Type B pancreatic cell (in vitro differentiated cells): ENCODE data around the gene MORC1. TPM values are rescaled to one million over a fixed set of nuclear protein-coding genes. Genes with fewer than 3 reads are reported as not detected.

ENCODE experiments used
- DNase-seq: peaks from one replicate; pipeline ENCODE4 v3.0.0; 2021; ENCODE audit warnings: mixed read lengths; ENCODE audit not compliant: unreplicated experiment; ENCODE audit errors: extremely low spot score
- H3K27ac Mint-ChIP-seq: 2 replicates; pipeline ENCODE4 v1.8.0; 2021; ENCODE audit warnings: mild to moderate bottlenecking, mixed read lengths
- H3K27me3 Mint-ChIP-seq: 2 replicates; pipeline ENCODE4 v1.8.0; 2021; ENCODE audit warnings: mixed read lengths
- H3K36me3 Mint-ChIP-seq: 2 replicates; pipeline ENCODE4 v1.8.0; 2021; ENCODE audit warnings: mixed read lengths
- H3K4me1 Mint-ChIP-seq: one replicate; pipeline ENCODE4 v1.8.0; 2021; ENCODE audit warnings: mixed read lengths; ENCODE audit not compliant: unreplicated experiment
- H3K4me3 Mint-ChIP-seq: 2 replicates; pipeline ENCODE4 v1.8.0; 2021; ENCODE audit warnings: mild to moderate bottlenecking, mixed read lengths
- H3K9me3 Mint-ChIP-seq: 2 replicates; pipeline ENCODE4 v1.8.0; 2021; ENCODE audit warnings: mixed read lengths
- total RNA-seq: library from RNA; stranded (reverse); gene quantifications from 2 replicates; pipeline ENCODE4 v1.2.1, GENCODE V29; 2021; ENCODE audit warnings: low replicate concordance
- TF ChIP-seq, protein P1 (sequence below): fragments of 200-600 bp; sonication (generic); conservative IDR thresholded peaks from 2 replicates; pipeline ENCODE4 v1.5.0; 2021; ENCODE audit warnings: antibody characterized with exemption, mild to moderate bottlenecking

The MORC1 gene
- total RNA-seq, 1 donor from 2014 or later: not detected

DNA sequence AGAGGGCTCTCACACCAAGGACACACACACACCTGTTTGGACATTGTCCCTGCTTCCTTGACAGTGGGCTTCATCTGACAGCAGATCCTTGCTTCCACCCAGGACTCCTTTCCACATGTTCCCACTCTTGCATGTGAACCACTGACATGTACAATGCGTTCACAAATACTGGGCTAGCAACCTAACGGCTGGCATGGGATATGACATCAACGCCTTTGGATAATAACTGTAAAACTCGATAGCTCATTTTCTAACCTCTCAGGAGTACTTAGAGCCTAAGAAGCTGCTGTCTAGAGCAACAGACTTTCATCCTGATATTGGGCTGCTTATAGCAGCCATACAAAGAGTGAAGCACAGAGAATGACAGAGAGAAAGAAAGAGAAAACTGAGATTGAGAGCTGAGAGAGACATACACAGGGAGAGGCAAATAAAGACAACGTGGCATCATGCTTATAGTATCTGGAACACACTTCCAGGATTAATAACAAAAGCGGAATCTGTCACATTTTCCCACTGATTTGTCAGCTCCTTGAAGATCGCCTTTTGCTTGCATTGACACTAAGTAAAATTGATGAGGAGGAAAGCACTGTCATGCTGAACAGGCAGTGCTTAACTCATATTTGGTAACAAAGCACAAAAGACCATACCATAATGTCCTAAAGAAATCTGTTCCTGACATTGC is 166.0 kb downstream of the MORC1 start:
- H3K27ac Mint-ChIP-seq: no peak overlapping the region

DNA sequence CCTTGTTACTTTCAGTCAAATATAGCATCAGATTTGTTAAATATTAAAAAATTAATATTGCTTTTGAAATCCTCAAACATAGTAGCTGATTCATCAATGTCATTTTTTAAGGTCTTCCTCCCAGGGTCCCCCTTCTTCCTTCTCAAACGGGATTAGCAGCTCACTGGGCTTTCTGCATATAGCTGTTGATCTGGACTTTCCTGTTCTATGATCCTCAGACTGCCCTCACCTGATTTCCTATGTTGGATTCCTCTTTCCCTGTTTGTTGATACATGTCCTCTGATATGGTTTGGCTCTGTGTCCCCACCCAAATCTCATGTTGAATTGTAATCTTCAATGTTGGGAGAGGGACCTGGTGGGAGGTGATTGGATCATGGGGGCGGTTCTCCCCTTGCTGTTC is 170.1 kb downstream of the MORC1 start:
- TF ChIP-seq, protein P1, sequence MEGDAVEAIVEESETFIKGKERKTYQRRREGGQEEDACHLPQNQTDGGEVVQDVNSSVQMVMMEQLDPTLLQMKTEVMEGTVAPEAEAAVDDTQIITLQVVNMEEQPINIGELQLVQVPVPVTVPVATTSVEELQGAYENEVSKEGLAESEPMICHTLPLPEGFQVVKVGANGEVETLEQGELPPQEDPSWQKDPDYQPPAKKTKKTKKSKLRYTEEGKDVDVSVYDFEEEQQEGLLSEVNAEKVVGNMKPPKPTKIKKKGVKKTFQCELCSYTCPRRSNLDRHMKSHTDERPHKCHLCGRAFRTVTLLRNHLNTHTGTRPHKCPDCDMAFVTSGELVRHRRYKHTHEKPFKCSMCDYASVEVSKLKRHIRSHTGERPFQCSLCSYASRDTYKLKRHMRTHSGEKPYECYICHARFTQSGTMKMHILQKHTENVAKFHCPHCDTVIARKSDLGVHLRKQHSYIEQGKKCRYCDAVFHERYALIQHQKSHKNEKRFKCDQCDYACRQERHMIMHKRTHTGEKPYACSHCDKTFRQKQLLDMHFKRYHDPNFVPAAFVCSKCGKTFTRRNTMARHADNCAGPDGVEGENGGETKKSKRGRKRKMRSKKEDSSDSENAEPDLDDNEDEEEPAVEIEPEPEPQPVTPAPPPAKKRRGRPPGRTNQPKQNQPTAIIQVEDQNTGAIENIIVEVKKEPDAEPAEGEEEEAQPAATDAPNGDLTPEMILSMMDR: no peak
- peaks cover 8% of the 10 kb centered on the region for H3K9me3 Mint-ChIP-seq
- H3K4me1 Mint-ChIP-seq: no peaks in the 10 kb centered on the region
- H3K27me3 Mint-ChIP-seq: no peaks in the 10 kb centered on the region
- H3K4me3 Mint-ChIP-seq: no peak overlapping the region
- H3K36me3 Mint-ChIP-seq: no peaks in the 10 kb centered on the region
- no peak for DNase-seq
- H3K27ac Mint-ChIP-seq: no peak overlapping the region

More for the DNA sequence above, 166.0 kb downstream of the MORC1 start:
- H3K4me3 Mint-ChIP-seq: peak overlapping the region; percentile 5
- H3K36me3 Mint-ChIP-seq: no peaks in the 10 kb centered on the region
- TF ChIP-seq, protein P1: no peak
- no peaks in the 10 kb centered on the region for H3K27me3 Mint-ChIP-seq
- peaks cover 8% of the 10 kb centered on the region for H3K9me3 Mint-ChIP-seq
- H3K4me1 Mint-ChIP-seq: no peaks in the 10 kb centered on the region
- no peak for DNase-seq

DNA sequence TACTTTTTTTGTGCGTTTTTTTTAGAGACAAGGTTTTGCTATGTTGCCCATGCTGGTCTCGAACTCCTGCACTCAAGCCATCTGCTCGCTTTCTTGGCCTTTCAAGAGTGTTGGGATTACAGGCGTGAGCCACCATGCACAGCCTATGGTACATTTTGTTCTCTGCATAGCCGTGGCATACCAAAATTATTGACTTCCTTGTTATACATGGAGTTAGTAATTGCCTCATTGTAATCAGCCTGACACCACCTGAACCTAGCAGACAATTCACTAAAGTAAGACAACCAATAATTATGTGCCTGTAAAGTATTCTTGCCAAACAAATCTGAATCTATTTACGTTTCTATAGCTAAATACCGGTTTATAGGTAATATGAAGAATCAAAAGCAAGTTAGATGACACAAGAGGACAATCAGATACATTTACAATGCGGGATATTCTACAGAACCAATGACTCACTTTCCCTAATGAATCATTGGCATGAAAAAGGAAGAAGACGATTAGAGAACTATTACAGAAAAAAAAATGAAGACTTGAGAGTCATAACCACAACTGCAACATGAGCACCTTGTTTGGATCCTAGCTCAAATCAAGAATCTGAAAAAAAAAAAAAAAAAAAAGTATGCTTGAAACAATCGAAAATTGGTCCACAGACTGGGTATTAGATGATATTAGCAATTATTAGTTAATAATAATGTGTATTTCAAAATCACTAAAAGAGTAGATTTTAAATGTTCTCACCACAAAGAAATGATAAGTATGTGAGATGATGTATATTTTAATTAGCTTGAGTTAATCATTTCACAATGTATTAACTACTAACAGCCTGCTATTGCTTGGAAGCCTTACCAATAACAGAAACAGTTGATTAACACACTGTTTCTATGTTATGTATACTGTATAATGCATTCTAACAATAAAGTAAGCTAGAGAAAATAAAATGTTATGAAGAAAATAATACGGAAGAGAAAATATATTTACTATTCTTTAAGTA is 171.3 kb downstream of the MORC1 start:
- no peaks in the 10 kb centered on the region for H3K27me3 Mint-ChIP-seq
- DNase-seq: no peak
- peaks cover under 1% of the 10 kb centered on the region for H3K4me1 Mint-ChIP-seq
- TF ChIP-seq, protein P1: no peak
- H3K36me3 Mint-ChIP-seq: no peaks in the 10 kb centered on the region
- H3K4me3 Mint-ChIP-seq: no peak overlapping the region
- H3K27ac Mint-ChIP-seq: no peak overlapping the region
- peaks cover 8% of the 10 kb centered on the region for H3K9me3 Mint-ChIP-seq

DNA sequence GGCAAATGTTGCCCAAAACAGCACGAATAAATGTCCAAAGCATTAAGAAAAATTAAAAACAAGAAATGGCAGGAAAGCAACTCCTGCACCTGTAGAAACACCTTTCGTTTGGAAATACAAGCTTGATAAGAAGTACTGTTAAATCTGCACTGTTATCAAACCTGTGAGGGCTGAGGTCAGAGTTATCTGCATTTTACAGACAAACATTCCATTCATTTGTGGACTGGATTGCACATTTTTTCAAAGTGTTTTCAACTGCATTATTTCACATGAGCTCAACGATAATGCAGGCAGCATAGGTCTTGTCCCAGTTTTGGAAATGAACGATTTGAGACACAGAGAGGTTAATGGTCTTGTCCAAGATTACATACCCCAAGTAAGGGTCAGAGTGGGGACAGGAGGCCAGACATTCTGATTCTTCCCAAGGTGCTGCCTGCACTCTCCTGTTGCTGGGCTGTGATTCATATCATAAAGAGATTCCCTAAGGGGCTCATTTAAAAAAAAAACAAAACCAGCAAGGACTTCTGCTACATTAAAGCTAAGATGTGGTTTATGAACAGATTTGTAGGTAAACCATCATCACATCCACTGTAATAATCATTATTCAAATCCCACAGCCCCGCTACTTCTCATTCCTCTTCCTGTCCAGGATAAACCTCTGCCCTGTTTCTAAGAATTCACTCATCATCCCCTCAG is 177.2 kb downstream of the MORC1 start:
- TF ChIP-seq, protein P1: no peak
- Mint-ChIP-seq H3K4me3 (peak overlapping the region; percentile 20), H3K4me1 (peaks cover 19% of the 10 kb centered on the region), H3K27me3 (no peaks in the 10 kb centered on the region), H3K27ac (no peak overlapping the region), H3K36me3 (no peaks in the 10 kb centered on the region), H3K9me3 (no peaks in the 10 kb centered on the region)
- DNase-seq: no peak

- peak overlapping the region; percentile 20 for H3K4me3 Mint-ChIP-seq
- no peak overlapping the region for H3K27ac Mint-ChIP-seq
- TF ChIP-seq, protein P1: no peak
- peaks cover 19% of the 10 kb centered on the region for H3K4me1 Mint-ChIP-seq
- H3K9me3 Mint-ChIP-seq: no peaks in the 10 kb centered on the region
- DNase-seq: no peak
- no peaks in the 10 kb centered on the region for H3K27me3 Mint-ChIP-seq
- no peaks in the 10 kb centered on the region for H3K36me3 Mint-ChIP-seq
Measured at GRCh38 chr3:108940166-108940565, 177.8 kb downstream of the MORC1 start.
